Thyroid gland (tissue), 4 donors: ENCODE measurements around the gene ALPK1.

Experiments
- CTCF ChIP-seq, 6 experiments: fragments of 200-600 bp in 3 of 6; fragments of 450-650 bp in 3 of 6; sonication (generic) in 3 of 6; IDR thresholded peaks; one replicate each; pipeline ENCODE4 v1.5.1; 2016 to 2019; ENCODE audit warnings: antibody characterized with exemption in 6 of 6, mild to moderate bottlenecking in 2 of 6, inconsistent platforms in 1 of 6, moderate library complexity in 1 of 6
- POLR2A ChIP-seq, 2 donors: fragments of 450-650 bp; IDR thresholded peaks; one replicate each; pipeline ENCODE4 v1.6.1; 2017; ENCODE audit warnings: antibody characterized with exemption in 2 of 2, mild to moderate bottlenecking in 2 of 2, moderate library complexity in 1 of 2

GRCh38 chr4:112473985-112474384 lies 176.8 kb downstream of the ALPK1 start:
- TF ChIP-seq POLR2A (IDR thresholded peaks at IDR 0.05) (no peak), CTCF (IDR thresholded peaks at IDR 0.05) (no peak)
